GM12878 (cell line): ENCODE data around the gene PSMA7. TPM values are rescaled to one million over a fixed set of nuclear protein-coding genes. Genes with fewer than 3 reads are reported as not detected.

Experiments used
- ATAC-seq: fragments of 200-7000 bp; cut with Tn5 transposase; 3 replicates; pipeline ENCODE4 v1.9.1; 2020; ENCODE audit warnings: mild to moderate bottlenecking, moderate library complexity
- BruUV-seq: library from RNA; stranded (reverse); fragments of 400-500 nt; replicated peaks from 2 replicates; lab custom pipeline; 2021; lab: Mats Ljungman, UMichigan
- CTCF ChIA-PET: fragments of 300-600 bp; sonication (Branson Sonifier 250); formaldehyde crosslinking; extraction: SDS; loops from one replicate; lab custom pipeline; 2021; ENCODE audit warnings: inconsistent platforms; lab: Yijun Ruan, JAX
- POLR2A ChIA-PET: fragments of 350-600 bp; formaldehyde crosslinking; extraction: SDS; loops from one replicate; lab custom pipeline; 2021; ENCODE audit warnings: inconsistent platforms; lab: Charles Lee
- RAD21 ChIA-PET: fragments of 300-600 bp; sonication (Branson Sonifier 250); formaldehyde crosslinking; loops from one replicate; lab custom pipeline; 2023; ENCODE audit warnings: antibody characterized with exemption; ENCODE audit not compliant: unreplicated experiment; lab: Charles Lee
- SMC1A ChIA-PET: fragments of 300-600 bp; sonication (Branson Sonifier 250); formaldehyde crosslinking; loops from one replicate; lab custom pipeline; 2023; ENCODE audit not compliant: unreplicated experiment, uncharacterized antibody; lab: Charles Lee
- DNase-seq: peaks from one replicate; pipeline ENCODE4 v3.0.0-alpha.2; 2011; ENCODE audit warnings: low read depth, low spot score
- FAIRE-seq: peaks from 3 replicates; lab custom pipeline; 2011; peaks lifted over from hg19 to GRCh38; lab: Jason Lieb, UNC
- H2AFZ ChIP-seq: 2 replicates; pipeline ENCODE4 v1.6.0; 2011; ENCODE audit warnings: low read depth, low read length, control low read depth; ENCODE audit not compliant: control insufficient read depth
- H3K27ac ChIP-seq: 2 replicates; pipeline ENCODE4 v1.5.1; 2011; ENCODE audit warnings: control low read depth; ENCODE audit not compliant: control insufficient read depth, insufficient read depth
- H3K27me3 ChIP-seq, 2 experiments: replicated peaks in 1 of 2; 2 replicates each; pipeline versions ENCODE4 v1.6.0 to v1.6.1; 2011; ENCODE audit warnings: low read length in 1 of 2; ENCODE audit not compliant: control insufficient read depth in 2 of 2, insufficient read depth in 2 of 2
- H3K36me3 ChIP-seq, 2 experiments: 2 replicates each; pipeline ENCODE4 v1.5.1; 2011; ENCODE audit warnings: low read length in 1 of 2; ENCODE audit not compliant: control insufficient read depth in 2 of 2, insufficient read depth in 2 of 2
- H3K4me1 ChIP-seq: 2 replicates; pipeline ENCODE4 v1.6.1; 2011; ENCODE audit warnings: mild to moderate bottlenecking, low read length, moderate library complexity, mixed read lengths; ENCODE audit not compliant: control insufficient read depth, insufficient read depth
- H3K4me2 ChIP-seq: 2 replicates; pipeline ENCODE4 v1.6.0; 2011; ENCODE audit warnings: control low read depth; ENCODE audit not compliant: control insufficient read depth, insufficient read depth
- H3K4me3 ChIP-seq: fragments of 200-600 bp; sonication (generic); 2 replicates; pipeline ENCODE4 v1.5.1; 2016
- H3K79me2 ChIP-seq: 2 replicates; pipeline ENCODE4 v1.6.0; 2011; ENCODE audit warnings: low read length; ENCODE audit not compliant: control insufficient read depth, insufficient read depth
- H3K9ac ChIP-seq: 2 replicates; pipeline ENCODE4 v1.8.0; 2011; ENCODE audit warnings: low read length, control low read depth, mixed read lengths; ENCODE audit not compliant: control insufficient read depth, insufficient read depth
- H3K9me3 ChIP-seq: replicated peaks from 3 replicates; pipeline ENCODE4 v1.5.1; 2011; ENCODE audit warnings: mild to moderate bottlenecking, low read length; ENCODE audit not compliant: control insufficient read depth, insufficient read depth
- H4K20me1 ChIP-seq: 2 replicates; pipeline ENCODE4 v1.6.0; 2011; ENCODE audit not compliant: control insufficient read depth, insufficient read depth
- CBX3 ChIP-seq: fragments of 200-600 bp; sonication (generic); IDR thresholded peaks from 2 replicates; pipeline ENCODE4 v1.6.1; 2016; ENCODE audit warnings: low read depth, borderline replicate concordance
- GATAD2B ChIP-seq: fragments of 450-650 bp; conservative IDR thresholded peaks from 2 replicates; pipeline ENCODE4 v1.6.1; 2017; ENCODE audit warnings: low read depth, mild to moderate bottlenecking, moderate library complexity
- JUND ChIP-seq: IDR thresholded peaks from 2 replicates; pipeline ENCODE4 v1.6.1; 2012; ENCODE audit warnings: low read depth, mild to moderate bottlenecking, low read length, improper control_type of control experiment, moderate library complexity
- MXI1 ChIP-seq: fragments of 150-350 bp; IDR thresholded peaks from 2 replicates; pipeline ENCODE4 v1.6.1; 2011; ENCODE audit warnings: low read depth, mild to moderate bottlenecking, inconsistent platforms, low read length, improper control_type of control experiment
- NFXL1 ChIP-seq: fragments of 450-650 bp; IDR thresholded peaks from 2 replicates; pipeline ENCODE4 v1.6.1; 2017; ENCODE audit warnings: antibody characterized with exemption, mild to moderate bottlenecking, borderline replicate concordance
- NFYA ChIP-seq: IDR thresholded peaks from 2 replicates; pipeline ENCODE4 v1.6.1; 2011; ENCODE audit warnings: low read depth, mild to moderate bottlenecking, low read length, improper control_type of control experiment, borderline replicate concordance
- RAD21 ChIP-seq: IDR thresholded peaks from 2 replicates; pipeline ENCODE4 v1.6.1; 2011; ENCODE audit warnings: mild to moderate bottlenecking, low read depth, low read length, moderate library complexity; ENCODE audit not compliant: insufficient read depth
- RBBP5 ChIP-seq: fragments of 200-600 bp; sonication (generic); conservative IDR thresholded peaks from 2 replicates; pipeline ENCODE4 v1.6.1; 2016
- SKIL ChIP-seq: fragments of 450-650 bp; IDR thresholded peaks from 2 replicates; pipeline ENCODE4 v1.6.1; 2017; ENCODE audit warnings: mild to moderate bottlenecking, low read depth, inconsistent platforms; ENCODE audit not compliant: poor library complexity, severe bottlenecking
- ZNF622 ChIP-seq: fragments of 450-650 bp; IDR thresholded peaks from 2 replicates; pipeline ENCODE4 v1.6.1; 2017; ENCODE audit warnings: mild to moderate bottlenecking, inconsistent platforms
- WGBS: methylation state at CpG from one replicate; pipeline ENCODE4 v1.1.6; 2016; ENCODE audit warnings: low lambda C conversion rate; ENCODE audit not compliant: insufficient replicate concordance, insufficient coverage; ENCODE audit errors: missing lambda C conversion rate; 5-methylcytosine and 5-hydroxymethylcytosine counted together
- in situ Hi-C: fragments of 300-500 bp; cut with MboI; formaldehyde crosslinking; loops from 9 replicates; pipeline ENCODE4 v1.14.3; 2018; ENCODE audit warnings: mixed read lengths
- intact Hi-C: fragments of 100-400 bp; cut with micrococcal nuclease; formaldehyde crosslinking; loops from one replicate; pipeline ENCODE4 v1.14.2; 2022; ENCODE audit not compliant: unreplicated experiment
- polyA plus RNA-seq, 11 experiments: library from polyadenylated mRNA; depleted of rRNA in 4 of 11; unstranded in 6 of 11; stranded (reverse) in 5 of 11; fragments of >200 nt; fragmentation: Nextera tagmentation in 4 of 11; fragmentation: Illumina TruSeq in 1 of 11; extraction: Ambion mirVana in 4 of 11; extraction: Trizol in 1 of 11; gene quantifications; 1 replicate in 1 of 11; 2 replicates in 10 of 11; pipeline versions ENCODE4 v1.2.1 to v1.2.3, GENCODE V29; 2011 to 2016; ENCODE audit warnings: inconsistent platforms in 2 of 11, missing spikeins in 2 of 11, low read depth in 1 of 11
- total RNA-seq, 4 experiments: library from RNA; depleted of rRNA in 3 of 4; stranded (reverse); fragments of >200 nt in 3 of 4; fragmentation: Illumina TruSeq in 1 of 4; extraction: Trizol in 1 of 4; gene quantifications; 2 replicates each; pipeline versions ENCODE4 v1.2.1 to v1.2.3, GENCODE V29; 2013 to 2021
- TF ChIP-seq, protein P1 (sequence below): IDR thresholded peaks from 2 replicates; pipeline ENCODE4 v1.6.1; 2012; ENCODE audit warnings: low read depth, low read length, improper control_type of control experiment
- TF ChIP-seq, protein P2 (sequence below): fragments of 450-650 bp; conservative IDR thresholded peaks from 2 replicates; pipeline ENCODE4 v1.6.1; 2017; ENCODE audit warnings: mild to moderate bottlenecking, moderate library complexity

The PSMA7 gene
- total and polyA plus RNA-seq, 10 of the 15 experiments (the other 5 are each of a cell fraction or from before 2014, with no cell fraction given): 216 to 857 (median 368) TPM

- in situ Hi-C loops (loop anchor here (5.0 kb wide), 1 partner anchor 52 kb away; the partner anchor contains the start of gene TAF4), intact Hi-C loops (loop anchor here (5.0 to 10.0 kb wide), 4 partner anchors 65 to 265 kb away; partner anchors contain the start of genes MTG2 and RPS21)
- FAIRE-seq (no peak), DNase-seq (no peak), ATAC-seq (no peak)
- ChIA-PET CTCF (no interaction called here), POLR2A (interaction anchor here (3.1 kb wide), 1 partner anchor 53 kb away, joined by 30 read pairs; the partner anchor contains the start of gene TAF4), SMC1A (no interaction called here), RAD21 (no interaction called here)
- H3K9me3 ChIP-seq: no peaks in the 10 kb centered on the region; the same call in 2 of the 3 replicates
- H3K4me3 ChIP-seq: no peak overlapping the region
- no peaks in the 10 kb centered on the region; a peak in 1 of 4 replicates for H3K36me3 ChIP-seq
- no peaks in the 10 kb centered on the region for H3K27me3 ChIP-seq
- no TSS peak for BruUV-seq
- H3K4me1 ChIP-seq: no peaks in the 10 kb centered on the region; the same call in none of the 2 replicates
- no peak overlapping the region for H2AFZ ChIP-seq
- no peak overlapping the region for H3K4me2 ChIP-seq
- H4K20me1 ChIP-seq: peaks cover 10% of the 10 kb centered on the region
- no peak overlapping the region for H3K27ac ChIP-seq
- peaks cover 18% of the 10 kb centered on the region for H3K79me2 ChIP-seq
- no peak for TF ChIP-seq RAD21
- TF ChIP-seq NFXL1: no peak
- no peak for TF ChIP-seq MXI1
- TF ChIP-seq ZNF622: no peak
- no peak for TF ChIP-seq JUND
- no peak for TF ChIP-seq NFYA
- no peak for TF ChIP-seq GATAD2B
- TF ChIP-seq SKIL: no peak
- TF ChIP-seq CBX3: no peak
- no peak for TF ChIP-seq RBBP5
- TF ChIP-seq, protein P1, sequence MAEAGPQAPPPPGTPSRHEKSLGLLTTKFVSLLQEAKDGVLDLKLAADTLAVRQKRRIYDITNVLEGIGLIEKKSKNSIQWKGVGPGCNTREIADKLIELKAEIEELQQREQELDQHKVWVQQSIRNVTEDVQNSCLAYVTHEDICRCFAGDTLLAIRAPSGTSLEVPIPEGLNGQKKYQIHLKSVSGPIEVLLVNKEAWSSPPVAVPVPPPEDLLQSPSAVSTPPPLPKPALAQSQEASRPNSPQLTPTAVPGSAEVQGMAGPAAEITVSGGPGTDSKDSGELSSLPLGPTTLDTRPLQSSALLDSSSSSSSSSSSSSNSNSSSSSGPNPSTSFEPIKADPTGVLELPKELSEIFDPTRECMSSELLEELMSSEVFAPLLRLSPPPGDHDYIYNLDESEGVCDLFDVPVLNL: no peak
- TF ChIP-seq, protein P2, sequence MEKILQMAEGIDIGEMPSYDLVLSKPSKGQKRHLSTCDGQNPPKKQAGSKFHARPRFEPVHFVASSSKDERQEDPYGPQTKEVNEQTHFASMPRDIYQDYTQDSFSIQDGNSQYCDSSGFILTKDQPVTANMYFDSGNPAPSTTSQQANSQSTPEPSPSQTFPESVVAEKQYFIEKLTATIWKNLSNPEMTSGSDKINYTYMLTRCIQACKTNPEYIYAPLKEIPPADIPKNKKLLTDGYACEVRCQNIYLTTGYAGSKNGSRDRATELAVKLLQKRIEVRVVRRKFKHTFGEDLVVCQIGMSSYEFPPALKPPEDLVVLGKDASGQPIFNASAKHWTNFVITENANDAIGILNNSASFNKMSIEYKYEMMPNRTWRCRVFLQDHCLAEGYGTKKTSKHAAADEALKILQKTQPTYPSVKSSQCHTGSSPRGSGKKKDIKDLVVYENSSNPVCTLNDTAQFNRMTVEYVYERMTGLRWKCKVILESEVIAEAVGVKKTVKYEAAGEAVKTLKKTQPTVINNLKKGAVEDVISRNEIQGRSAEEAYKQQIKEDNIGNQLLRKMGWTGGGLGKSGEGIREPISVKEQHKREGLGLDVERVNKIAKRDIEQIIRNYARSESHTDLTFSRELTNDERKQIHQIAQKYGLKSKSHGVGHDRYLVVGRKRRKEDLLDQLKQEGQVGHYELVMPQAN: no peak
- no peak overlapping the region for H3K9ac ChIP-seq
- 86% methylated on average over 10 of the region's 10 CpGs for WGBS
Measured at GRCh38 chr20:62119591-62120364, 23.4 kb downstream of the PSMA7 start.
